SU-DHL-6 (cell line): ENCODE results near the gene LRRC34.

Source experiments
- EZH2phosphoT487 ChIP-seq: fragments of 200-600 bp; sonication (generic), shearing (Covaris generic); conservative IDR thresholded peaks from 2 replicates; pipeline ENCODE4 v1.6.1; 2018; ENCODE audit warnings: mild to moderate bottlenecking, antibody characterized with exemption, low read length, moderate library complexity, mixed read lengths
- TF ChIP-seq, protein P1 (sequence below): fragments of 200-600 bp; sonication (generic); IDR thresholded peaks from one replicate; pipeline ENCODE4 v1.5.1; 2017; ENCODE audit warnings: antibody characterized with exemption, mild to moderate bottlenecking, low read length, moderate library complexity; ENCODE audit not compliant: insufficient read depth, poor library complexity, severe bottlenecking

GRCh38 chr3:169813757-169814517 is 1.2 kb upstream of the LRRC34 start:
- TF ChIP-seq, protein P1, sequence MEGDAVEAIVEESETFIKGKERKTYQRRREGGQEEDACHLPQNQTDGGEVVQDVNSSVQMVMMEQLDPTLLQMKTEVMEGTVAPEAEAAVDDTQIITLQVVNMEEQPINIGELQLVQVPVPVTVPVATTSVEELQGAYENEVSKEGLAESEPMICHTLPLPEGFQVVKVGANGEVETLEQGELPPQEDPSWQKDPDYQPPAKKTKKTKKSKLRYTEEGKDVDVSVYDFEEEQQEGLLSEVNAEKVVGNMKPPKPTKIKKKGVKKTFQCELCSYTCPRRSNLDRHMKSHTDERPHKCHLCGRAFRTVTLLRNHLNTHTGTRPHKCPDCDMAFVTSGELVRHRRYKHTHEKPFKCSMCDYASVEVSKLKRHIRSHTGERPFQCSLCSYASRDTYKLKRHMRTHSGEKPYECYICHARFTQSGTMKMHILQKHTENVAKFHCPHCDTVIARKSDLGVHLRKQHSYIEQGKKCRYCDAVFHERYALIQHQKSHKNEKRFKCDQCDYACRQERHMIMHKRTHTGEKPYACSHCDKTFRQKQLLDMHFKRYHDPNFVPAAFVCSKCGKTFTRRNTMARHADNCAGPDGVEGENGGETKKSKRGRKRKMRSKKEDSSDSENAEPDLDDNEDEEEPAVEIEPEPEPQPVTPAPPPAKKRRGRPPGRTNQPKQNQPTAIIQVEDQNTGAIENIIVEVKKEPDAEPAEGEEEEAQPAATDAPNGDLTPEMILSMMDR = peak; percentile 75
- no peak for TF ChIP-seq EZH2phosphoT487
